Activated CD4-positive, alpha-beta T cell treated with anti-CD3 and anti-CD28 coated beads, Interleukin-2, Interleukin-6, amounts not matched to agents 100 ng/mL and 50 ng/mL, durations not matched to agents 16 hours and 8 hours (primary cell): ENCODE results near the gene ANTXR1.

Source experiments
- DNase-seq: peaks from one replicate; pipeline ENCODE4 v3.0.0-alpha.2; 2020

ANTXR1 gene

GRCh38 chr2:69100220-69100723 lies 87.3 kb downstream of the ANTXR1 start:
- DNase-seq, result no peak

GRCh38 chr2:69102041-69102593 lies 89.1 kb downstream of the ANTXR1 start:
- DNase-seq, result no peak

GRCh38 chr2:69103419-69103818 lies 90.4 kb downstream of the ANTXR1 start:
- no peak for DNase-seq

GRCh38 chr2:69104261-69104660 lies 91.3 kb downstream of the ANTXR1 start:
- no peak for DNase-seq

- no peak for DNase-seq
These were observed 96.3 kb downstream of the ANTXR1 start for GRCh38 chr2:69109255-69109654.

- no peak for DNase-seq
These were observed 98.1 kb downstream of the ANTXR1 start for GRCh38 chr2:69111076-69111475.

GRCh38 chr2:69113627-69114026 lies 100.6 kb downstream of the ANTXR1 start:
- no peak for DNase-seq

- DNase-seq, result no peak
These were observed 101.6 kb downstream of the ANTXR1 start for GRCh38 chr2:69114534-69114933.

- no peak for DNase-seq
These were observed 103.5 kb downstream of the ANTXR1 start for GRCh38 chr2:69116438-69116837.

GRCh38 chr2:69118609-69119008 lies 105.6 kb downstream of the ANTXR1 start:
- no peak for DNase-seq

- DNase-seq, result no peak
These were observed 106.3 kb downstream of the ANTXR1 start for GRCh38 chr2:69119104-69119894.

- DNase-seq, result peak; percentile 10
These were observed 109.3 kb downstream of the ANTXR1 start for GRCh38 chr2:69122271-69122670.

- no peak for DNase-seq
These were observed 110.2 kb downstream of the ANTXR1 start for GRCh38 chr2:69123182-69123581.

GRCh38 chr2:69124343-69124742 lies 111.4 kb downstream of the ANTXR1 start:
- no peak for DNase-seq

- DNase-seq, result no peak
These were observed 112.8 kb downstream of the ANTXR1 start for GRCh38 chr2:69125816-69126215.

GRCh38 chr2:69126341-69126740 lies 113.4 kb downstream of the ANTXR1 start:
- no peak for DNase-seq

- DNase-seq, result no peak
These were observed 118.5 kb downstream of the ANTXR1 start for GRCh38 chr2:69131452-69131851.

- no peak for DNase-seq
These were observed 119.2 kb downstream of the ANTXR1 start for GRCh38 chr2:69131983-69132675.

GRCh38 chr2:69132960-69133590 lies 120.1 kb downstream of the ANTXR1 start:
- DNase-seq, result no peak

GRCh38 chr2:69133898-69134297 lies 120.9 kb downstream of the ANTXR1 start:
- no peak for DNase-seq

- no peak for DNase-seq
These were observed 121.4 kb downstream of the ANTXR1 start for GRCh38 chr2:69134306-69134945.

- DNase-seq, result no peak
These were observed 125.3 kb downstream of the ANTXR1 start for GRCh38 chr2:69138247-69138772.
